HG02943 (cell line): Measurements from ENCODE around the gene MRAS.
A peak's percentile ranks its signal among the peaks of the same experiment; 100 is the strongest.

ENCODE experiments used
- ATAC-seq: cut with Tn5 transposase; IDR thresholded peaks from one replicate; pipeline ENCODE4 v1.9.1; 2021; ENCODE audit warnings: mild to moderate bottlenecking, low read depth, moderate library complexity; ENCODE audit not compliant: unreplicated experiment

MRAS gene

GRCh38 chr3:138347960-138348753 lies at the start of gene MRAS:
MRAS (plus strand) TSS chr3:138348579; CDS start chr3:138372884, 24,305 bp downstream.
- no peak for ATAC-seq

- ATAC-seq, result no peak
Observed at GRCh38 chr3:138300647-138301046, 47.7 kb upstream of the MRAS start.

GRCh38 chr3:138303474-138303873 lies 44.9 kb upstream of the MRAS start:
- ATAC-seq, result no peak

- ATAC-seq, result no peak
Observed at GRCh38 chr3:138307899-138308298, 40.5 kb upstream of the MRAS start.

GRCh38 chr3:138308783-138309182 lies 39.6 kb upstream of the MRAS start:
- ATAC-seq, result no peak

GRCh38 chr3:138310494-138310893 lies 37.9 kb upstream of the MRAS start:
- ATAC-seq, result no peak

GRCh38 chr3:138314751-138315150 lies 33.6 kb upstream of the MRAS start:
- no peak for ATAC-seq

- no peak for ATAC-seq
Observed at GRCh38 chr3:138317687-138318086, 30.7 kb upstream of the MRAS start.

GRCh38 chr3:138323971-138324370 lies 24.4 kb upstream of the MRAS start:
- no peak for ATAC-seq

GRCh38 chr3:138325990-138326389 lies 22.4 kb upstream of the MRAS start:
- no peak for ATAC-seq

GRCh38 chr3:138326866-138327595 lies 21.3 kb upstream of the MRAS start:
- ATAC-seq, result no peak

- no peak for ATAC-seq
Observed at GRCh38 chr3:138327831-138328230, 20.5 kb upstream of the MRAS start.

- no peak for ATAC-seq
Observed at GRCh38 chr3:138328341-138328740, 20.0 kb upstream of the MRAS start.

GRCh38 chr3:138329127-138329983 lies 19.0 kb upstream of the MRAS start, which contains the start of gene NME9:
NME9 (minus strand) TSS chr3:138329851; CDS start chr3:138329335, 516 bp downstream.
- ATAC-seq, result peak; percentile 74

- ATAC-seq, result no peak
Observed at GRCh38 chr3:138329984-138330293, 18.4 kb upstream of the MRAS start.

GRCh38 chr3:138331143-138331894 lies 17.1 kb upstream of the MRAS start:
- no peak for ATAC-seq

- ATAC-seq, result no peak
Observed at GRCh38 chr3:138332472-138333073, 15.8 kb upstream of the MRAS start.

- no peak for ATAC-seq
Observed at GRCh38 chr3:138334608-138335007, 13.8 kb upstream of the MRAS start.

- ATAC-seq, result no peak
Observed at GRCh38 chr3:138336454-138336999, 11.9 kb upstream of the MRAS start.

- ATAC-seq, result no peak
Observed at GRCh38 chr3:138338244-138338643, 10.1 kb upstream of the MRAS start.
